OCI-LY7 (cell line): ENCODE measurements around the gene GIT2. TPM values are rescaled to one million over a fixed set of nuclear protein-coding genes. Genes with fewer than 3 reads are reported as not detected.

Experiments used
- BruUV-seq: library from RNA; stranded (reverse); fragments of 400-500 nt; replicated peaks from 2 replicates; lab custom pipeline; 2021; lab: Mats Ljungman, UMichigan
- CTCF ChIA-PET: fragments of 300-600 bp; sonication (Branson Sonifier 250); formaldehyde crosslinking; loops from one replicate; lab custom pipeline; 2022; ENCODE audit warnings: antibody characterized with exemption; ENCODE audit not compliant: unreplicated experiment; lab: Charles Lee
- POLR2A ChIA-PET: fragments of 300-600 bp; sonication (Branson Sonifier 250); formaldehyde crosslinking; loops from one replicate; lab custom pipeline; 2022; ENCODE audit warnings: antibody characterized with exemption; lab: Charles Lee
- DNase-seq: peaks from one replicate; pipeline ENCODE4 v3.0.0-alpha.2; 2015; ENCODE audit warnings: low spot score
- H2AFZ ChIP-seq: fragments of 200-600 bp; sonication (generic), shearing (Covaris generic); 2 replicates; pipeline ENCODE4 v1.6.1; 2014; ENCODE audit warnings: mild to moderate bottlenecking, antibody characterized with exemption, low read length, moderate library complexity
- H3K27ac ChIP-seq: fragments of 200-600 bp; sonication (generic); 2 replicates; pipeline ENCODE4 v1.5.1; 2014; ENCODE audit warnings: mixed run types, low read depth, mild to moderate bottlenecking, moderate library complexity, low read length, inconsistent platforms; ENCODE audit not compliant: poor library complexity, severe bottlenecking
- H3K36me3 ChIP-seq: fragments of 200-600 bp; sonication (generic); 2 replicates; pipeline ENCODE4 v1.6.1; 2014; ENCODE audit warnings: mild to moderate bottlenecking, antibody characterized with exemption, low read length, moderate library complexity, mixed read lengths; ENCODE audit not compliant: insufficient read depth
- H3K4me1 ChIP-seq: fragments of 200-600 bp; sonication (generic); 2 replicates; pipeline ENCODE4 v1.5.1; 2014; ENCODE audit warnings: mild to moderate bottlenecking, low read length; ENCODE audit not compliant: insufficient read depth, poor library complexity, severe bottlenecking
- H3K4me2 ChIP-seq: fragments of 200-600 bp; sonication (generic); 2 replicates; pipeline ENCODE4 v1.6.1; 2014; ENCODE audit warnings: mild to moderate bottlenecking, low read length
- H3K4me3 ChIP-seq: fragments of 200-600 bp; sonication (generic); 2 replicates; pipeline ENCODE4 v1.5.1; 2014; ENCODE audit warnings: mild to moderate bottlenecking, low read depth, low read length; ENCODE audit not compliant: poor library complexity, severe bottlenecking
- H3K79me2 ChIP-seq: fragments of 200-600 bp; sonication (generic); 2 replicates; pipeline ENCODE4 v1.6.1; 2016; ENCODE audit warnings: low read depth, mild to moderate bottlenecking, low read length, moderate library complexity, mixed read lengths; ENCODE audit not compliant: insufficient read depth
- H3K9me2 ChIP-seq: fragments of 200-600 bp; sonication (generic); 2 replicates; pipeline ENCODE4 v1.6.1; 2016; ENCODE audit warnings: mild to moderate bottlenecking, low read length, mixed read lengths; ENCODE audit not compliant: insufficient read depth
- H3K9me3 ChIP-seq: fragments of 200-600 bp; sonication (generic); 2 replicates; pipeline ENCODE4 v1.6.1; 2014; ENCODE audit warnings: mild to moderate bottlenecking, mixed run types, low read length, mixed read lengths
- H4K20me1 ChIP-seq: fragments of 200-600 bp; sonication (generic); 2 replicates; pipeline ENCODE4 v1.6.1; 2014; ENCODE audit warnings: mild to moderate bottlenecking, antibody characterized with exemption, low read length, moderate library complexity, mixed read lengths; ENCODE audit not compliant: insufficient read depth
- CTCF ChIP-seq: fragments of 200-600 bp; sonication (generic); conservative IDR thresholded peaks from 2 replicates; pipeline ENCODE4 v1.5.1; 2014; ENCODE audit warnings: mild to moderate bottlenecking, antibody characterized with exemption, low read length, moderate library complexity, mixed read lengths
- EZH2phosphoT487 ChIP-seq: fragments of 200-600 bp; sonication (generic); IDR thresholded peaks from 2 replicates; pipeline ENCODE4 v1.6.1; 2018; ENCODE audit warnings: low read depth, borderline replicate concordance, mild to moderate bottlenecking, mixed run types, antibody characterized with exemption, low read length, moderate library complexity, mixed read lengths
- intact Hi-C: fragments of 100-400 bp; cut with micrococcal nuclease; formaldehyde crosslinking; loops from one replicate; pipeline ENCODE4 v1.10.0; 2022; ENCODE audit not compliant: unreplicated experiment
- total RNA-seq, 2 experiments: library from RNA; depleted of rRNA in 1 of 2; stranded (reverse); fragments of >200 nt in 1 of 2; shearing (Covaris generic) in 1 of 2; gene quantifications; 2 replicates each; pipeline ENCODE4 v1.2.3, GENCODE V29; 2014 to 2022

GIT2 gene
- total RNA-seq, 2 experiments from 2014 or later: 57.1 to 123 TPM

GRCh38 chr12:109883461-109883860, 112.7 kb downstream of the GIT2 start:
- Histone ChIP-seq H3K27ac (no peak overlapping the region), H3K36me3 (no peaks in the 10 kb centered on the region), H3K9me2 (no peaks in the 10 kb centered on the region), H3K79me2 (no peaks in the 10 kb centered on the region; the same call in 1 of the 2 replicates), H2AFZ (no peak overlapping the region), H3K4me3 (no peak overlapping the region), H3K4me2 (no peak overlapping the region), H3K4me1 (peaks cover 30% of the 10 kb centered on the region), H4K20me1 (no peaks in the 10 kb centered on the region; the same call in 1 of the 2 replicates), H3K9me3 (no peaks in the 10 kb centered on the region)
- BruUV-seq: no TSS peak
- TF ChIP-seq EZH2phosphoT487 (no peak), CTCF (no peak)
- intact Hi-C loops: no loop called here
- DNase-seq: no peak
- ChIA-PET CTCF (no interaction called here), POLR2A (no interaction called here)

DNA sequence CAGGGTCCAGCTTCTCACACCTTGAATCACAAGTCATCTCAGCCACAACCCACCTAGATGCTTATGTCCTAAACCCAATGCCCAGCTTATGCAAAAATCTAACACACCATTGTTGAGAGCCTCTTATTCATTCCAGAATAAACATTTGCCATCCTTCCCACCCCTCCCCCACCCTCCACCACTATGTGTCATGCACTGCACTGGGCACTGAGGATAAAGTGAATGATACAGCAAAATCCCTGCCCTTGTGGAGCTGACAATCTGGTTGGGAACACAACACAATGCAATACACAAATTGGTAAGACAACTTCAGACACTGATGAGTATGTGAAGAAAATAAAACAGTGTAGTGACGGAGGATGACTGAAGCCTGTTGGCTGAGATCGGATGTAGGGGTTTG, 114.4 kb downstream of the GIT2 start:
- H3K27ac ChIP-seq: no peak overlapping the region
- BruUV-seq: no TSS peak
- H3K4me3 ChIP-seq: no peak overlapping the region
- no peaks in the 10 kb centered on the region; the same call in 1 of the 2 replicates for H3K79me2 ChIP-seq
- intact Hi-C loops: no loop called here
- no peak overlapping the region for H3K4me2 ChIP-seq
- H3K9me2 ChIP-seq: no peaks in the 10 kb centered on the region
- H3K9me3 ChIP-seq: no peaks in the 10 kb centered on the region
- H3K36me3 ChIP-seq: no peaks in the 10 kb centered on the region
- no peak for DNase-seq
- TF ChIP-seq EZH2phosphoT487 (no peak), CTCF (no peak)
- no peak overlapping the region for H2AFZ ChIP-seq
- H3K4me1 ChIP-seq: peaks cover 27% of the 10 kb centered on the region
- ChIA-PET POLR2A (no interaction called here), CTCF (interaction anchor here (1.0 kb wide), 1 partner anchor 36 kb away, joined by 3 read pairs; no protein-coding TSS in a partner anchor)
- H4K20me1 ChIP-seq: no peaks in the 10 kb centered on the region; the same call in 1 of the 2 replicates

GRCh38 chr12:109880938-109881337, 115.2 kb downstream of the GIT2 start:
- no TSS peak for BruUV-seq

More at GRCh38 chr12:109880938-109881337, 115.2 kb downstream of the GIT2 start:
- H4K20me1 ChIP-seq: no peaks in the 10 kb centered on the region; the same call in 1 of the 2 replicates
- peak overlapping the region; percentile 71 for H3K4me3 ChIP-seq
- DNase-seq: no peak
- no peak overlapping the region for H3K27ac ChIP-seq
- peaks cover 32% of the 10 kb centered on the region for H3K4me1 ChIP-seq
- no peak for TF ChIP-seq EZH2phosphoT487
- TF ChIP-seq CTCF: no peak
- H3K9me3 ChIP-seq: no peaks in the 10 kb centered on the region
- H3K9me2 ChIP-seq: no peaks in the 10 kb centered on the region
- H3K79me2 ChIP-seq: no peaks in the 10 kb centered on the region; the same call in 1 of the 2 replicates
- POLR2A ChIA-PET: no interaction called here
- peak overlapping the region; percentile 92 for H3K4me2 ChIP-seq
- H3K36me3 ChIP-seq: no peaks in the 10 kb centered on the region
- H2AFZ ChIP-seq: peak overlapping the region; percentile 88
- CTCF ChIA-PET: no interaction called here
- intact Hi-C loops: loop anchor here (1.0 kb wide), 2 partner anchors 28 to 76 kb away; no protein-coding TSS in a partner anchor
